Measurements from ENCODE around the gene BTBD1. TPM values are rescaled to one million over a fixed set of nuclear protein-coding genes. Genes with fewer than 3 reads are reported as not detected.

The BTBD1 gene
- total RNA-seq (10 to 100 TPM; 35.0 to 57.6 (median 36.4) TPM), polyA plus RNA-seq (10 to 100 TPM; 39.9 to 45.1 TPM), total RNA-seq (37.7 reads per million, percentile 65 among the genes with 10 or more reads in this experiment)

- H3K27me3 ChIP-seq (ENCODE audit: control insufficient read depth in 2 of 2, insufficient read depth in 2 of 2, low read length in 2 of 2) = no peaks in the 10 kb centered on the region
- no peaks in the 10 kb centered on the region for H3K36me3 ChIP-seq (ENCODE audit: control insufficient read depth in 2 of 3, insufficient read depth in 3 of 3, low read length in 3 of 3)
- Mint-ChIP-seq H3K27ac (peak within 1 kb of the TSS; percentile 60 to 91 (median 87)), H3K27me3 (peaks cover 0 to 1% (median 0%) of the 10 kb centered on the region in 5 donors), H3K4me3 (peak within 1 kb of the TSS in 7 of 10 donors; percentile 67 to 89 (median 83)), H3K36me3 (peaks cover 0 to 12% (median 0%) of the 10 kb centered on the region in 5 donors), H3K9me3 (peaks cover 0 to 9% (median 0%) of the 10 kb centered on the region in 11 donors), H3K4me1 (peaks cover 8 to 18% (median 11%) of the 10 kb centered on the region in 7 donors)
- POLR2A ChIA-PET = interaction anchor here (0.5 to 1.8 kb wide), 8 partner anchors 10 to 386 kb away, joined by 3 to 11 read pairs (median 4); partner anchors contain the start of gene C15orf40
- H3K27ac ChIP-seq (ENCODE audit: low read depth, low read length) = peak within 1 kb of the TSS; percentile 84
- DNase-seq (peak; percentile 67 to 93 (median 76)), ATAC-seq (peak; percentile 88)
- CTCF ChIA-PET = no interaction called here
- intact Hi-C loops (cut with micrococcal nuclease) = loop anchor here (1.0 to 5.0 kb wide), 10 partner anchors 41 to 1020 kb away; partner anchors contain the start of genes C15orf40 (in 2 of the 2), HDGFL3 (in 2 of the 2), RPS17 (in 2 of the 2) and MEX3B (in 1 of the 2)
- no peaks in the 10 kb centered on the region for H3K9me3 ChIP-seq (ENCODE audit: control insufficient read depth in 2 of 3, low read length in 3 of 3)
- H3K4me3 ChIP-seq (ENCODE audit: low read length) = peak within 1 kb of the TSS; percentile 87
- H3K4me1 ChIP-seq (ENCODE audit: control insufficient read depth in 2 of 2, insufficient read depth in 2 of 2, low read length in 2 of 2) = peaks cover 32 to 35% of the 10 kb centered on the region in 2 donors
Observed at GRCh38 chr15:83066734-83067637, at the start of gene BTBD1. Gene BTBD1 (minus strand): TSS chr15:83067252. CDS start chr15:83067151, 101 bp downstream.

GRCh38 chr15:83115831-83116565 lies 48.9 kb upstream of the BTBD1 start:
- ATAC-seq (no peak), DNase-seq (no peak)
- peaks cover 0 to 3% (median 0%) of the 10 kb centered on the region in 11 donors for H3K9me3 Mint-ChIP-seq
- Histone ChIP-seq H3K27ac (ENCODE audit: low read depth, low read length) (no peak overlapping the region), H3K27me3 (ENCODE audit: control insufficient read depth in 2 of 2, insufficient read depth in 2 of 2, low read length in 2 of 2) (no peaks in the 10 kb centered on the region), H3K4me3 (ENCODE audit: low read length) (no peak overlapping the region), H3K4me1 (ENCODE audit: control insufficient read depth in 2 of 2, insufficient read depth in 2 of 2, low read length in 2 of 2) (no peaks in the 10 kb centered on the region), H3K36me3 (ENCODE audit: control insufficient read depth in 2 of 3, insufficient read depth in 3 of 3, low read length in 3 of 3) (no peaks in the 10 kb centered on the region), H3K9me3 (ENCODE audit: control insufficient read depth in 2 of 3, low read length in 3 of 3) (no peaks in the 10 kb centered on the region)
- ChIA-PET CTCF (no interaction called here), POLR2A (no interaction called here)
- peaks cover 0 to 28% (median 0%) of the 10 kb centered on the region in 5 donors for H3K36me3 Mint-ChIP-seq
- peaks cover 0 to 7% (median 6%) of the 10 kb centered on the region in 5 donors for H3K27me3 Mint-ChIP-seq
- no peak overlapping the region for H3K27ac Mint-ChIP-seq
- H3K4me1 Mint-ChIP-seq = peaks cover 0 to 6% (median 0%) of the 10 kb centered on the region in 7 donors
- intact Hi-C loops (cut with micrococcal nuclease) = no loop called here
- no peak overlapping the region for H3K4me3 Mint-ChIP-seq

- peaks cover 0 to 5% (median 0%) of the 10 kb centered on the region in 11 donors for H3K9me3 Mint-ChIP-seq
- no peak overlapping the region for H3K4me3 Mint-ChIP-seq
- no peaks in the 10 kb centered on the region for H3K36me3 ChIP-seq (ENCODE audit: control insufficient read depth in 2 of 3, insufficient read depth in 3 of 3, low read length in 3 of 3)
- H3K27ac Mint-ChIP-seq = no peak overlapping the region
- peaks cover 0 to 8% (median 0%) of the 10 kb centered on the region in 7 donors for H3K4me1 Mint-ChIP-seq
- no peaks in the 10 kb centered on the region for H3K9me3 ChIP-seq (ENCODE audit: control insufficient read depth in 2 of 3, low read length in 3 of 3)
- H3K36me3 Mint-ChIP-seq = peaks cover 0 to 29% (median 0%) of the 10 kb centered on the region in 5 donors
- peaks cover 0 to 13% (median 7%) of the 10 kb centered on the region in 5 donors for H3K27me3 Mint-ChIP-seq
- no peak overlapping the region for H3K27ac ChIP-seq (ENCODE audit: low read depth, low read length)
- ChIA-PET POLR2A (no interaction called here), CTCF (no interaction called here)
- intact Hi-C loops (cut with micrococcal nuclease) = no loop called here
- no peaks in the 10 kb centered on the region for H3K4me1 ChIP-seq (ENCODE audit: control insufficient read depth in 2 of 2, insufficient read depth in 2 of 2, low read length in 2 of 2)
- DNase-seq (no peak), ATAC-seq (no peak)
- no peak overlapping the region for H3K4me3 ChIP-seq (ENCODE audit: low read length)
- no peaks in the 10 kb centered on the region for H3K27me3 ChIP-seq (ENCODE audit: control insufficient read depth in 2 of 2, insufficient read depth in 2 of 2, low read length in 2 of 2)
Observed at GRCh38 chr15:83115410-83115809, 48.4 kb upstream of the BTBD1 start.

GRCh38 chr15:83114856-83115255 lies 47.8 kb upstream of the BTBD1 start:
- Histone ChIP-seq H3K4me3 (ENCODE audit: low read length) (no peak overlapping the region), H3K4me1 (ENCODE audit: control insufficient read depth in 2 of 2, insufficient read depth in 2 of 2, low read length in 2 of 2) (no peaks in the 10 kb centered on the region), H3K27me3 (ENCODE audit: control insufficient read depth in 2 of 2, insufficient read depth in 2 of 2, low read length in 2 of 2) (no peaks in the 10 kb centered on the region), H3K9me3 (ENCODE audit: control insufficient read depth in 2 of 3, low read length in 3 of 3) (no peaks in the 10 kb centered on the region), H3K27ac (ENCODE audit: low read depth, low read length) (no peak overlapping the region), H3K36me3 (ENCODE audit: control insufficient read depth in 2 of 3, insufficient read depth in 3 of 3, low read length in 3 of 3) (no peaks in the 10 kb centered on the region)
- CTCF ChIA-PET = no interaction called here
- no peak for ATAC-seq
- H3K4me3 Mint-ChIP-seq = no peak overlapping the region
- POLR2A ChIA-PET = no interaction called here
- peaks cover 0 to 7% (median 0%) of the 10 kb centered on the region in 11 donors for H3K9me3 Mint-ChIP-seq
- intact Hi-C loops (cut with micrococcal nuclease) = no loop called here
- peaks cover 0 to 33% (median 0%) of the 10 kb centered on the region in 5 donors for H3K36me3 Mint-ChIP-seq
- no peak overlapping the region for H3K27ac Mint-ChIP-seq
- peaks cover 0 to 13% (median 2%) of the 10 kb centered on the region in 7 donors for H3K4me1 Mint-ChIP-seq
- no peak for DNase-seq
- peaks cover 0 to 19% (median 10%) of the 10 kb centered on the region in 5 donors for H3K27me3 Mint-ChIP-seq

- H3K4me1 ChIP-seq (ENCODE audit: control insufficient read depth in 2 of 2, insufficient read depth in 2 of 2, low read length in 2 of 2) = no peaks in the 10 kb centered on the region
- no peaks in the 10 kb centered on the region for H3K27me3 ChIP-seq (ENCODE audit: control insufficient read depth in 2 of 2, insufficient read depth in 2 of 2, low read length in 2 of 2)
- CTCF ChIA-PET = no interaction called here
- POLR2A ChIA-PET = no interaction called here
- ATAC-seq (no peak), DNase-seq (no peak)
- Mint-ChIP-seq H3K27me3 (peaks cover 0 to 26% (median 17%) of the 10 kb centered on the region in 5 donors), H3K4me3 (no peak overlapping the region), H3K4me1 (peaks cover 0 to 19% (median 6%) of the 10 kb centered on the region in 7 donors), H3K27ac (no peak overlapping the region), H3K36me3 (peaks cover 0 to 31% (median 0%) of the 10 kb centered on the region in 5 donors), H3K9me3 (peaks cover 0 to 7% (median 0%) of the 10 kb centered on the region in 11 donors)
- no peaks in the 10 kb centered on the region for H3K9me3 ChIP-seq (ENCODE audit: control insufficient read depth in 2 of 3, low read length in 3 of 3)
- no peak overlapping the region for H3K27ac ChIP-seq (ENCODE audit: low read depth, low read length)
- intact Hi-C loops (cut with micrococcal nuclease) = no loop called here
- no peaks in the 10 kb centered on the region for H3K36me3 ChIP-seq (ENCODE audit: control insufficient read depth in 2 of 3, insufficient read depth in 3 of 3, low read length in 3 of 3)
- no peak overlapping the region for H3K4me3 ChIP-seq (ENCODE audit: low read length)
Observed at GRCh38 chr15:83113881-83114674, 47.0 kb upstream of the BTBD1 start.

GRCh38 chr15:83112956-83113299 lies 45.9 kb upstream of the BTBD1 start:
- Mint-ChIP-seq H3K4me1 (peaks cover 5 to 30% (median 11%) of the 10 kb centered on the region in 7 donors), H3K36me3 (peaks cover 0 to 35% (median 0%) of the 10 kb centered on the region in 5 donors), H3K4me3 (no peak overlapping the region), H3K27ac (no peak overlapping the region), H3K9me3 (peaks cover 0 to 7% (median 0%) of the 10 kb centered on the region in 11 donors), H3K27me3 (peaks cover 2 to 38% (median 27%) of the 10 kb centered on the region in 5 donors)
- DNase-seq = no peak
- Histone ChIP-seq H3K27ac (ENCODE audit: low read depth, low read length) (no peak overlapping the region), H3K27me3 (ENCODE audit: control insufficient read depth in 2 of 2, insufficient read depth in 2 of 2, low read length in 2 of 2) (no peaks in the 10 kb centered on the region), H3K9me3 (ENCODE audit: control insufficient read depth in 2 of 3, low read length in 3 of 3) (no peaks in the 10 kb centered on the region), H3K36me3 (ENCODE audit: control insufficient read depth in 2 of 3, insufficient read depth in 3 of 3, low read length in 3 of 3) (no peaks in the 10 kb centered on the region), H3K4me3 (ENCODE audit: low read length) (no peak overlapping the region), H3K4me1 (ENCODE audit: control insufficient read depth in 2 of 2, insufficient read depth in 2 of 2, low read length in 2 of 2) (peaks cover 0 to 9% of the 10 kb centered on the region in 2 donors)
- ATAC-seq = no peak
- intact Hi-C loops (cut with micrococcal nuclease) = no loop called here
- POLR2A ChIA-PET = no interaction called here
- CTCF ChIA-PET = no interaction called here

Measured in naive thymus-derived CD4-positive, alpha-beta T cell (primary cell).